Measurements from ENCODE around the gene CDC42BPG. TPM values are rescaled to one million over a fixed set of nuclear protein-coding genes. Genes with fewer than 3 reads are reported as not detected.

The CDC42BPG gene
- total RNA-seq, 2 experiments from 2014 or later = 0.42 to 1.3 TPM

- DNase-seq = no peak
- POLR2A ChIA-PET = no interaction called here
Observed at GRCh38 chr11:64789331-64790204, 54.9 kb downstream of the CDC42BPG start.

GRCh38 chr11:64788321-64789215 lies 55.9 kb downstream of the CDC42BPG start:
- Mint-ChIP-seq H3K9me3 (no peaks in the 10 kb centered on the region), H3K36me3 (ENCODE audit: low read depth) (peaks cover 25% of the 10 kb centered on the region), H3K4me1 (peaks cover 10% of the 10 kb centered on the region), H3K27me3 (no peaks in the 10 kb centered on the region), H3K4me3 (no peak overlapping the region), H3K27ac (no peak overlapping the region)
- no peak for DNase-seq
- CTCF ChIA-PET = interaction anchor here (0.7 kb wide), 1 partner anchor 11 kb away, joined by 3 read pairs; no protein-coding TSS in a partner anchor
- POLR2A ChIA-PET = interaction anchor here (0.5 kb wide), 1 partner anchor 875 kb away, joined by 3 read pairs; no protein-coding TSS in a partner anchor

More at GRCh38 chr11:64789331-64790204, 54.9 kb downstream of the CDC42BPG start:
- Mint-ChIP-seq H3K4me3 (no peak overlapping the region), H3K27ac (no peak overlapping the region), H3K27me3 (no peaks in the 10 kb centered on the region), H3K36me3 (ENCODE audit: low read depth) (peaks cover 26% of the 10 kb centered on the region), H3K9me3 (no peaks in the 10 kb centered on the region), H3K4me1 (peaks cover 18% of the 10 kb centered on the region)
- CTCF ChIA-PET = interaction anchor here (1.0 kb wide), 1 partner anchor 10 kb away, joined by 4 read pairs; no protein-coding TSS in a partner anchor

GRCh38 chr11:64787526-64788320 lies 56.7 kb downstream of the CDC42BPG start:
- H3K36me3 Mint-ChIP-seq (ENCODE audit: low read depth) = peaks cover 23% of the 10 kb centered on the region
- H3K27ac Mint-ChIP-seq = peak overlapping the region; percentile 41

GRCh38 chr11:64786308-64786707 lies 58.1 kb downstream of the CDC42BPG start:
- Mint-ChIP-seq H3K27me3 (no peaks in the 10 kb centered on the region), H3K27ac (peak overlapping the region; percentile 41), H3K4me3 (no peak overlapping the region), H3K9me3 (no peaks in the 10 kb centered on the region), H3K4me1 (peaks cover 7% of the 10 kb centered on the region), H3K36me3 (ENCODE audit: low read depth) (peaks cover 20% of the 10 kb centered on the region)
- DNase-seq = no peak
- POLR2A ChIA-PET = no interaction called here
- CTCF ChIA-PET = interaction anchor here (0.6 to 1.8 kb wide), 4 partner anchors 10 to 331 kb away, joined by 3 to 4 read pairs (median 4); partner anchors contain the start of gene ZNHIT2

More at GRCh38 chr11:64787526-64788320, 56.7 kb downstream of the CDC42BPG start:
- H3K4me1 Mint-ChIP-seq = peaks cover 7% of the 10 kb centered on the region
- POLR2A ChIA-PET = interaction anchor here (0.5 kb wide), 1 partner anchor 876 kb away, joined by 3 read pairs; no protein-coding TSS in a partner anchor
- DNase-seq = peak; percentile 65
- H3K27me3 Mint-ChIP-seq = no peaks in the 10 kb centered on the region
- no peaks in the 10 kb centered on the region for H3K9me3 Mint-ChIP-seq
- no peak overlapping the region for H3K4me3 Mint-ChIP-seq
- CTCF ChIA-PET = interaction anchor here (0.7 kb wide), 1 partner anchor 12 kb away, joined by 3 read pairs; no protein-coding TSS in a partner anchor

- H3K27ac Mint-ChIP-seq = peak overlapping the region; percentile 19
Observed at GRCh38 chr11:64784813-64785581, 59.5 kb downstream of the CDC42BPG start.

GRCh38 chr11:64778473-64779298 lies 65.8 kb downstream of the CDC42BPG start, which contains the start of gene SF1:
Gene SF1, minus strand, starts transcription at chr11:64778542. Its CDS starts 150 bp downstream, at chr11:64778392.
- ChIA-PET POLR2A (interaction anchor here (0.6 to 1.0 kb wide), 5 partner anchors 32 to 794 kb away, joined by 3 to 4 read pairs (median 3); partner anchors contain the start of genes RASGRP2 and SAC3D1), CTCF (interaction anchor here (0.6 to 1.8 kb wide), 11 partner anchors 11 to 1891 kb away, joined by 3 to 7 read pairs (median 3); partner anchors contain the start of genes FAU, MRPL49 and RASGRP2)
- peak within 1 kb of the TSS; percentile 98 for H3K27ac Mint-ChIP-seq
- peaks cover 40% of the 10 kb centered on the region for H3K36me3 Mint-ChIP-seq (ENCODE audit: low read depth)
- peak within 1 kb of the TSS; percentile 97 for H3K4me3 Mint-ChIP-seq
- peaks cover 54% of the 10 kb centered on the region for H3K4me1 Mint-ChIP-seq
- H3K27me3 Mint-ChIP-seq = no peaks in the 10 kb centered on the region
- peak; percentile 100 for DNase-seq
- no peaks in the 10 kb centered on the region for H3K9me3 Mint-ChIP-seq

More at GRCh38 chr11:64784813-64785581, 59.5 kb downstream of the CDC42BPG start:
- H3K9me3 Mint-ChIP-seq = no peaks in the 10 kb centered on the region
- H3K4me3 Mint-ChIP-seq = no peak overlapping the region
- H3K36me3 Mint-ChIP-seq (ENCODE audit: low read depth) = peaks cover 13% of the 10 kb centered on the region
- H3K4me1 Mint-ChIP-seq = peaks cover 18% of the 10 kb centered on the region
- no peak for DNase-seq
- CTCF ChIA-PET = interaction anchor here (0.6 to 1.8 kb wide), 6 partner anchors 12 to 400 kb away, joined by 3 to 5 read pairs (median 4); partner anchors contain the start of gene ZNHIT2
- H3K27me3 Mint-ChIP-seq = no peaks in the 10 kb centered on the region
- POLR2A ChIA-PET = no interaction called here

- no peaks in the 10 kb centered on the region for H3K9me3 Mint-ChIP-seq
- POLR2A ChIA-PET = interaction anchor here (0.9 kb wide), 1 partner anchor 34 kb away, joined by 4 read pairs; the partner anchor contains the start of gene RASGRP2
- peaks cover 60% of the 10 kb centered on the region for H3K4me1 Mint-ChIP-seq
Observed at GRCh38 chr11:64778223-64778472, 66.3 kb downstream of the CDC42BPG start.

GRCh38 chr11:64777449-64778222 lies 66.8 kb downstream of the CDC42BPG start:
- Mint-ChIP-seq H3K4me1 (peaks cover 65% of the 10 kb centered on the region), H3K9me3 (no peaks in the 10 kb centered on the region), H3K27me3 (no peaks in the 10 kb centered on the region), H3K27ac (peak overlapping the region; percentile 74), H3K36me3 (ENCODE audit: low read depth) (peaks cover 50% of the 10 kb centered on the region), H3K4me3 (peak overlapping the region; percentile 97)
- ChIA-PET CTCF (interaction anchor here (0.6 to 1.9 kb wide), 2 partner anchors 10 to 72 kb away, joined by 3 to 4 read pairs; no protein-coding TSS in a partner anchor), POLR2A (interaction anchor here (1.7 kb wide), 1 partner anchor 33 kb away, joined by 6 read pairs; no protein-coding TSS in a partner anchor)
- peak; percentile 82 for DNase-seq

More at GRCh38 chr11:64778223-64778472, 66.3 kb downstream of the CDC42BPG start:
- Mint-ChIP-seq H3K36me3 (ENCODE audit: low read depth) (peaks cover 45% of the 10 kb centered on the region), H3K27ac (peak overlapping the region; percentile 98), H3K27me3 (no peaks in the 10 kb centered on the region), H3K4me3 (peak overlapping the region; percentile 81)
- CTCF ChIA-PET = interaction anchor here (0.6 to 1.8 kb wide), 8 partner anchors 10 to 373 kb away, joined by 3 to 7 read pairs (median 3); partner anchors contain the start of gene RASGRP2
- DNase-seq = no peak

GRCh38 chr11:64776875-64777274 lies 67.6 kb downstream of the CDC42BPG start:
- H3K27ac Mint-ChIP-seq = peak overlapping the region; percentile 74
- H3K4me1 Mint-ChIP-seq = peaks cover 72% of the 10 kb centered on the region

More at GRCh38 chr11:64776875-64777274, 67.6 kb downstream of the CDC42BPG start:
- Mint-ChIP-seq H3K9me3 (no peaks in the 10 kb centered on the region), H3K36me3 (ENCODE audit: low read depth) (peaks cover 57% of the 10 kb centered on the region), H3K4me3 (peak overlapping the region; percentile 97), H3K27me3 (no peaks in the 10 kb centered on the region)
- DNase-seq = no peak
- CTCF ChIA-PET = interaction anchor here (0.9 to 7.6 kb wide), 4 partner anchors 9 to 75 kb away, joined by 3 to 51 read pairs (median 4); no protein-coding TSS in a partner anchor
- POLR2A ChIA-PET = interaction anchor here (1.7 kb wide), 1 partner anchor 32 kb away, joined by 6 read pairs; no protein-coding TSS in a partner anchor
